HG02970 (cell line): Measurements from ENCODE around the gene HOXA7.

Source experiments
- ATAC-seq: cut with Tn5 transposase; IDR thresholded peaks from one replicate; pipeline ENCODE4 v1.9.1; 2021; ENCODE audit warnings: mild to moderate bottlenecking, moderate library complexity, moderate number of reproducible peaks; ENCODE audit not compliant: unreplicated experiment, low FRiP score

The HOXA7 gene

GRCh38 chr7:27149842-27150567, 6.5 kb downstream of the HOXA7 start:
- ATAC-seq: no peak

GRCh38 chr7:27148756-27149641, 7.5 kb downstream of the HOXA7 start:
- no peak for ATAC-seq

- ATAC-seq: no peak
Observed at GRCh38 chr7:27148031-27148755, 8.3 kb downstream of the HOXA7 start.

GRCh38 chr7:27147199-27148030, 9.1 kb downstream of the HOXA7 start, which contains the start of gene HOXA6:
Gene HOXA6 (minus strand): TSS chr7:27147774. CDS start chr7:27147749, 25 bp downstream.
- no peak for ATAC-seq

GRCh38 chr7:27146491-27147198, 9.8 kb downstream of the HOXA7 start:
- no peak for ATAC-seq

GRCh38 chr7:27145914-27146412, 10.5 kb downstream of the HOXA7 start:
- ATAC-seq: no peak

- no peak for ATAC-seq
Observed at GRCh38 chr7:27145165-27145913, 11.1 kb downstream of the HOXA7 start.

GRCh38 chr7:27144781-27145164, 11.7 kb downstream of the HOXA7 start:
- no peak for ATAC-seq

GRCh38 chr7:27143950-27144780, 12.3 kb downstream of the HOXA7 start:
- no peak for ATAC-seq

- no peak for ATAC-seq
Observed at GRCh38 chr7:27143023-27143949, 13.2 kb downstream of the HOXA7 start, which contains the start of gene HOXA5. Gene HOXA5 (minus strand): TSS chr7:27143681. CDS start chr7:27143607, 74 bp downstream.

GRCh38 chr7:27142580-27143022, 13.9 kb downstream of the HOXA7 start:
- ATAC-seq: no peak

- ATAC-seq: no peak
Observed at GRCh38 chr7:27141923-27142579, 14.4 kb downstream of the HOXA7 start.

- no peak for ATAC-seq
Observed at GRCh38 chr7:27141137-27141922, 15.1 kb downstream of the HOXA7 start.

GRCh38 chr7:27140126-27140857, 16.2 kb downstream of the HOXA7 start:
- ATAC-seq: no peak
